ENCODE results near the gene C12orf76. TPM values are rescaled to one million over a fixed set of nuclear protein-coding genes. Genes with fewer than 3 reads are reported as not detected.

Gene C12orf76
- total and polyA plus RNA-seq, 2 of the 13 experiments (the other 11 are each of a cell fraction or from before 2014, with no cell fraction given) = 15.8 to 38.4 TPM

DNA sequence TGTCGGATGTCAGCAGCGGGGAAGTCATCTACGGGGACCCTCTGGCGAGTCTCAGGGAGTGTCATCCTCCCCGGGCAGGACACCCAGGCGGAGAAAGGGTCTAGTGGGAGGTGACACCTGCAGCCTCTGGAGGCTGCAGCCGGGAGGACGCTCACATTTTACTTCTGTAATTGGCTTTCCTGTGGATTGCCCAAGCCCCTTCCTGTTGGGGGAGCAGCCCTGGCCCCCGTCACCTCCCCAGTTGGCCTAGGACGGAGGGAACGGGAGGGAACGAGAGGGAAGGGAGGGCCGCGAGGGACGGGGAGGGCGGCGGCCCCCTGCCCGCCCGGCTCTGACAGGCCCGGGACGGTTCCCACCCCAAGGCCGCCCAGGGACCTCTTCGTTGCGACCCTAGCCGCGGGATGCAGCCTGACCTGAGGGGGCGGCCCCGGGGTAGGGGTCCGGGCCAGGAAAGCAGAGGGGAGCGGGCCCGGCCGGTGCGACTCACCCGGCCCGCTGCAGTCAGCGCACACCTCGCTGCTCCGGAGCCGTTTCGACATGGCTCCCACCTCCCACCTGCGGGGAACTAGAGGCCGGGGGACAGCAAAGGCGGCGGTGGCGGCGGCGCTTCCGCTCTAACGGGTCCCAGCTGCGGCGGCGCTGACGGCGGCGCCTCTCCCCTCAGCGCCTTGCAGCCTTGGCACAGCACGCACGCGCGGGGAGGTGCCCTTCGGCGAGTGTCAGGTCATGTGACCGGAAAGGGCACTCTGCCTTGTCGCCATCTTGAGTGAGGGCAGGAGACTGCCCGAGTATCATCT lies 52.4 kb downstream of the C12orf76 start, which contains the start of gene GIT2 (continued):
- TF ChIP-seq, protein P1, sequence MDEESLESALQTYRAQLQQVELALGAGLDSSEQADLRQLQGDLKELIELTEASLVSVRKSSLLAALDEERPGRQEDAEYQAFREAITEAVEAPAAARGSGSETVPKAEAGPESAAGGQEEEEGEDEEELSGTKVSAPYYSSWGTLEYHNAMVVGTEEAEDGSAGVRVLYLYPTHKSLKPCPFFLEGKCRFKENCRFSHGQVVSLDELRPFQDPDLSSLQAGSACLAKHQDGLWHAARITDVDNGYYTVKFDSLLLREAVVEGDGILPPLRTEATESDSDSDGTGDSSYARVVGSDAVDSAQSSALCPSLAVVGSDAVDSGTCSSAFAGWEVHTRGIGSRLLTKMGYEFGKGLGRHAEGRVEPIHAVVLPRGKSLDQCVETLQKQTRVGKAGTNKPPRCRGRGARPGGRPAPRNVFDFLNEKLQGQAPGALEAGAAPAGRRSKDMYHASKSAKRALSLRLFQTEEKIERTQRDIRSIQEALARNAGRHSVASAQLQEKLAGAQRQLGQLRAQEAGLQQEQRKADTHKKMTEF (CRISPR knock-in tag; IDR thresholded peaks at IDR 0.05) = peak; percentile 68; the same call in 1 of the 2 replicates
- TF ChIP-seq ZNF761 (CRISPR knock-in tag; conservative IDR thresholded peaks at IDR 0.05) (peak; percentile 66; the same call in 1 of the 2 replicates), ZNF687 (CRISPR knock-in tag; IDR thresholded peaks at IDR 0.05) (peak; percentile 91), MAX (IDR thresholded peaks at IDR 0.05) (0 out of 2 replicates have a peak, but pooled peaks have one; percentile 65), THYN1 (CRISPR knock-in tag; IDR thresholded peaks at IDR 0.05; ENCODE audit: borderline replicate concordance, low read depth) (no peak), ZNF513 (CRISPR knock-in tag; conservative IDR thresholded peaks at IDR 0.05) (no peak), HDAC2 (CRISPR knock-in tag; IDR thresholded peaks at IDR 0.05) (no peak), ZNF335 (CRISPR knock-in tag; IDR thresholded peaks at IDR 0.05) (no peak), KMT2A (CRISPR knock-in tag; IDR thresholded peaks at IDR 0.05) (peak; percentile 8; the same call in 1 of the 2 replicates), ZNF543 (CRISPR knock-in tag; IDR thresholded peaks at IDR 0.05) (peak; percentile 20; the same call in 1 of the 2 replicates), RFX3 (CRISPR knock-in tag; IDR thresholded peaks at IDR 0.05) (no peak), ZNF367 (CRISPR knock-in tag; IDR thresholded peaks at IDR 0.05; ENCODE audit: borderline replicate concordance) (no peak), CHD4 (IDR thresholded peaks at IDR 0.05; ENCODE audit: borderline replicate concordance, low read length) (no peak), DPF2 (CRISPR knock-in tag; IDR thresholded peaks at IDR 0.05; ENCODE audit: borderline replicate concordance, low read depth) (no peak), PRMT3 (CRISPR knock-in tag; IDR thresholded peaks at IDR 0.05; ENCODE audit: borderline replicate concordance, low read depth) (no peak)
- TF ChIP-seq, protein P2, sequence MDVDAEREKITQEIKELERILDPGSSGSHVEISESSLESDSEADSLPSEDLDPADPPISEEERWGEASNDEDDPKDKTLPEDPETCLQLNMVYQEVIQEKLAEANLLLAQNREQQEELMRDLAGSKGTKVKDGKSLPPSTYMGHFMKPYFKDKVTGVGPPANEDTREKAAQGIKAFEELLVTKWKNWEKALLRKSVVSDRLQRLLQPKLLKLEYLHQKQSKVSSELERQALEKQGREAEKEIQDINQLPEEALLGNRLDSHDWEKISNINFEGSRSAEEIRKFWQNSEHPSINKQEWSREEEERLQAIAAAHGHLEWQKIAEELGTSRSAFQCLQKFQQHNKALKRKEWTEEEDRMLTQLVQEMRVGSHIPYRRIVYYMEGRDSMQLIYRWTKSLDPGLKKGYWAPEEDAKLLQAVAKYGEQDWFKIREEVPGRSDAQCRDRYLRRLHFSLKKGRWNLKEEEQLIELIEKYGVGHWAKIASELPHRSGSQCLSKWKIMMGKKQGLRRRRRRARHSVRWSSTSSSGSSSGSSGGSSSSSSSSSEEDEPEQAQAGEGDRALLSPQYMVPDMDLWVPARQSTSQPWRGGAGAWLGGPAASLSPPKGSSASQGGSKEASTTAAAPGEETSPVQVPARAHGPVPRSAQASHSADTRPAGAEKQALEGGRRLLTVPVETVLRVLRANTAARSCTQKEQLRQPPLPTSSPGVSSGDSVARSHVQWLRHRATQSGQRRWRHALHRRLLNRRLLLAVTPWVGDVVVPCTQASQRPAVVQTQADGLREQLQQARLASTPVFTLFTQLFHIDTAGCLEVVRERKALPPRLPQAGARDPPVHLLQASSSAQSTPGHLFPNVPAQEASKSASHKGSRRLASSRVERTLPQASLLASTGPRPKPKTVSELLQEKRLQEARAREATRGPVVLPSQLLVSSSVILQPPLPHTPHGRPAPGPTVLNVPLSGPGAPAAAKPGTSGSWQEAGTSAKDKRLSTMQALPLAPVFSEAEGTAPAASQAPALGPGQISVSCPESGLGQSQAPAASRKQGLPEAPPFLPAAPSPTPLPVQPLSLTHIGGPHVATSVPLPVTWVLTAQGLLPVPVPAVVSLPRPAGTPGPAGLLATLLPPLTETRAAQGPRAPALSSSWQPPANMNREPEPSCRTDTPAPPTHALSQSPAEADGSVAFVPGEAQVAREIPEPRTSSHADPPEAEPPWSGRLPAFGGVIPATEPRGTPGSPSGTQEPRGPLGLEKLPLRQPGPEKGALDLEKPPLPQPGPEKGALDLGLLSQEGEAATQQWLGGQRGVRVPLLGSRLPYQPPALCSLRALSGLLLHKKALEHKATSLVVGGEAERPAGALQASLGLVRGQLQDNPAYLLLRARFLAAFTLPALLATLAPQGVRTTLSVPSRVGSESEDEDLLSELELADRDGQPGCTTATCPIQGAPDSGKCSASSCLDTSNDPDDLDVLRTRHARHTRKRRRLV (CRISPR knock-in tag; IDR thresholded peaks at IDR 0.05) = no peak

All from HepG2 (cell line).